HG03159 (cell line): ENCODE results near the gene CAPS.
A peak's percentile ranks its signal among the peaks of the same experiment; 100 is the strongest.

ENCODE experiments used
- ATAC-seq: cut with Tn5 transposase; IDR thresholded peaks from one replicate; pipeline ENCODE4 v1.9.1; 2021; ENCODE audit warnings: mild to moderate bottlenecking, moderate library complexity; ENCODE audit not compliant: unreplicated experiment

CAPS gene

GRCh38 chr19:5908773-5909442 is 5.1 kb upstream of the CAPS start:
- no peak for ATAC-seq

- ATAC-seq, result no peak
These were observed 3.5 kb upstream of the CAPS start for GRCh38 chr19:5910638-5910907.

GRCh38 chr19:5911366-5911765 is 2.7 kb upstream of the CAPS start:
- ATAC-seq, result no peak

- ATAC-seq, result no peak
These were observed 312 bp downstream of the CAPS start for GRCh38 chr19:5914358-5914774.

- no peak for ATAC-seq
These were observed 1.1 kb downstream of the CAPS start for GRCh38 chr19:5914946-5915781.

GRCh38 chr19:5915782-5916165 is 1.7 kb downstream of the CAPS start:
- no peak for ATAC-seq

- no peak for ATAC-seq
These were observed 2.2 kb downstream of the CAPS start for GRCh38 chr19:5916181-5916708.

GRCh38 chr19:5917431-5918107 is 3.5 kb downstream of the CAPS start:
- no peak for ATAC-seq

GRCh38 chr19:5918463-5919079 is 4.5 kb downstream of the CAPS start:
- no peak for ATAC-seq

- no peak for ATAC-seq
These were observed 7.6 kb downstream of the CAPS start for GRCh38 chr19:5921516-5922160.

GRCh38 chr19:5922161-5922545 is 8.1 kb downstream of the CAPS start:
- ATAC-seq, result no peak

GRCh38 chr19:5923356-5923755 is 9.3 kb downstream of the CAPS start:
- no peak for ATAC-seq

- ATAC-seq, result no peak
These were observed 11.9 kb downstream of the CAPS start for GRCh38 chr19:5925830-5926427.

GRCh38 chr19:5926641-5927440 is 12.8 kb downstream of the CAPS start:
- no peak for ATAC-seq

GRCh38 chr19:5927441-5927821 is 13.4 kb downstream of the CAPS start:
- ATAC-seq, result peak; percentile 63

GRCh38 chr19:5929179-5929578 is 15.1 kb downstream of the CAPS start:
- ATAC-seq, result no peak

GRCh38 chr19:5929625-5930024 is 15.6 kb downstream of the CAPS start:
- no peak for ATAC-seq

GRCh38 chr19:5931251-5931650 is 17.2 kb downstream of the CAPS start:
- ATAC-seq, result no peak

- ATAC-seq, result no peak
These were observed 18.1 kb downstream of the CAPS start for GRCh38 chr19:5932146-5932545.
